ENCODE measurements around the gene SKIC3. TPM values are rescaled to one million over a fixed set of nuclear protein-coding genes. Genes with fewer than 3 reads are reported as not detected.

Gene SKIC3
- total RNA-seq, 1 donor from 2014 or later: 102 TPM

- H3K36me3 Mint-ChIP-seq (ENCODE audit: unreplicated experiment): peaks cover 46% of the 10 kb centered on the region
- no peak overlapping the region for H3K27ac Mint-ChIP-seq (ENCODE audit: unreplicated experiment)
- peaks cover 6% of the 10 kb centered on the region for H3K4me1 Mint-ChIP-seq (ENCODE audit: unreplicated experiment)
- no peaks in the 10 kb centered on the region for H3K9me3 Mint-ChIP-seq (ENCODE audit: unreplicated experiment)
- no peaks in the 10 kb centered on the region for H3K27me3 Mint-ChIP-seq (ENCODE audit: unreplicated experiment)
- TF ChIP-seq CTCF (IDR thresholded peaks at IDR 0.05): no peak
- no peak for DNase-seq (ENCODE audit: extremely low spot score, unreplicated experiment)
- H3K4me3 Mint-ChIP-seq (ENCODE audit: unreplicated experiment): no peak overlapping the region
Observed at GRCh38 chr5:95518417-95518816, 36.4 kb downstream of the SKIC3 start.

GRCh38 chr5:95511606-95512005 is 43.2 kb downstream of the SKIC3 start:
- Mint-ChIP-seq H3K36me3 (ENCODE audit: unreplicated experiment) (peaks cover 56% of the 10 kb centered on the region), H3K27me3 (ENCODE audit: unreplicated experiment) (no peaks in the 10 kb centered on the region), H3K4me1 (ENCODE audit: unreplicated experiment) (no peaks in the 10 kb centered on the region), H3K27ac (ENCODE audit: unreplicated experiment) (no peak overlapping the region), H3K9me3 (ENCODE audit: unreplicated experiment) (no peaks in the 10 kb centered on the region), H3K4me3 (ENCODE audit: unreplicated experiment) (no peak overlapping the region)
- no peak for TF ChIP-seq CTCF (IDR thresholded peaks at IDR 0.05)
- no peak for DNase-seq (ENCODE audit: extremely low spot score, unreplicated experiment)

DNA sequence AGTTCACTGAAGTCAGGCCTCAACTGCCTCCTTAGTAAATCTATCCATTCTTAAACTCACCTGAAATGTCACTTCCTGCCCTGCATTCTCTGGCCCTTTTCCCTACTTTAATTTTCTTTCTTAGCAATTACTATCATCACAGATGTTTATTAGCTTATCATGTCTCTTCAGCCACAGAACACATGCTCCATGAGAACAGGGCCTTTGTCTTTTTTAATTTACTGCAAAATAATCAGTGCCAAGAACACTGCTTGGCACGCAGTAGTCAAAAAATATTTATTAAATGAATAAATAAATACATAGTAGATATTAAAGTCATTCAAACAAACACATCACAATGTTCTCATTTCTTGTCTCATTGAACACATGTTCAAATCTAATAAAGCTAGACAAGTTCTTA is 46.2 kb downstream of the SKIC3 start:
- H3K4me1 Mint-ChIP-seq (ENCODE audit: unreplicated experiment): no peaks in the 10 kb centered on the region
- DNase-seq (ENCODE audit: extremely low spot score, unreplicated experiment): no peak
- H3K4me3 Mint-ChIP-seq (ENCODE audit: unreplicated experiment): no peak overlapping the region
- no peaks in the 10 kb centered on the region for H3K9me3 Mint-ChIP-seq (ENCODE audit: unreplicated experiment)
- TF ChIP-seq CTCF (IDR thresholded peaks at IDR 0.05): no peak
- peaks cover 53% of the 10 kb centered on the region for H3K36me3 Mint-ChIP-seq (ENCODE audit: unreplicated experiment)
- H3K27ac Mint-ChIP-seq (ENCODE audit: unreplicated experiment): no peak overlapping the region
- H3K27me3 Mint-ChIP-seq (ENCODE audit: unreplicated experiment): no peaks in the 10 kb centered on the region

Other genes starting within 250 kb of the SKIC3 start
- not detected in 2 replicates for gene FAM81B, start 163.6 kb downstream of the SKIC3 start, total RNA-seq
- gene ARSK, start 124 bp upstream of the SKIC3 start, total RNA-seq: 9.4 and 10.7 TPM in 2 replicates
- gene GPR150, start 65.1 kb upstream of the SKIC3 start, total RNA-seq: 0.16 and 0.21 TPM in 2 replicates
- 1.7 and 2.3 TPM in 2 replicates for gene RFESD, start 91.8 kb upstream of the SKIC3 start, total RNA-seq
- 3.0 and 3.8 TPM in 2 replicates for gene SPATA9, start 128.0 kb upstream of the SKIC3 start, total RNA-seq
- gene RHOBTB3, start 176.4 kb upstream of the SKIC3 start, total RNA-seq: 190 and 208 TPM in 2 replicates

Measured in osteocyte (in vitro differentiated cells).